ENCODE results near the gene PLCB1. TPM values are rescaled to one million over a fixed set of nuclear protein-coding genes. Genes with fewer than 3 reads are reported as not detected.

The PLCB1 gene
- total and polyA plus RNA-seq, 2 of the 4 experiments (the other 2 are of a cell fraction) = 5.6 to 16.1 TPM

GRCh38 chr20:8151372-8151771, 19.3 kb downstream of the PLCB1 start:
- intact Hi-C loops (cut with micrococcal nuclease) (no loop called here), in situ Hi-C loops (cut with MboI; ENCODE audit: low sequenced_read_pairs) (no loop called here), dilution Hi-C loops (cut with HindIII; ENCODE audit: low sequenced_read_pairs, unreplicated experiment) (no loop called here)
- H3K9me3 ChIP-seq (ENCODE audit: control insufficient read depth, insufficient read depth, low read length) = no peaks in the 10 kb centered on the region
- no peak overlapping the region for H3K18ac ChIP-seq (ENCODE audit: low read depth, low read length)
- no peak overlapping the region for H4K8ac ChIP-seq (ENCODE audit: low read depth in 2 of 2, low read length in 2 of 2)
- no peak overlapping the region for H4K91ac ChIP-seq (ENCODE audit: insufficient read depth, low read depth, low read length)
- no CpG with 5 or more reads among the region's 5 CpGs for WGBS, 2 experiments (ENCODE audit: extremely low coverage in 2 of 2, insufficient read length in 1 of 2)
- H2BK5ac ChIP-seq (ENCODE audit: low read depth, low read length, poor library complexity, severe bottlenecking) = no peak overlapping the region
- H3K4me1 ChIP-seq (ENCODE audit: control insufficient read depth, insufficient read depth, low read length) = peaks cover 9% of the 10 kb centered on the region
- H2AFZ ChIP-seq (replicated peaks; ENCODE audit: low read length, poor library complexity) = no peak overlapping the region
- BruUV-seq (replicated peaks) = no TSS peak
- H4K20me1 ChIP-seq (ENCODE audit: insufficient read depth, low read length) = peaks cover 7% of the 10 kb centered on the region
- H2AK5ac ChIP-seq (ENCODE audit: low read depth, low read length) = peak overlapping the region; percentile 41
- H2BK15ac ChIP-seq (ENCODE audit: low read depth, low read length) = peak overlapping the region; percentile 33; the same call in 1 of the 3 replicates
- H3K4me3 ChIP-seq (ENCODE audit: insufficient read depth, low read depth, low read length) = no peak overlapping the region
- H3K27me3 ChIP-seq (ENCODE audit: control insufficient read depth, insufficient read depth, low read length) = no peaks in the 10 kb centered on the region
- no peak overlapping the region for H2BK20ac ChIP-seq (ENCODE audit: low read depth, low read length)
- H3K23ac ChIP-seq (ENCODE audit: low read depth, low read length) = no peak overlapping the region
- ChIA-PET CTCF (interaction anchor here (1.6 kb wide), 1 partner anchor 12 kb away, joined by 4 read pairs; no protein-coding TSS in a partner anchor), POLR2A (ENCODE audit: unreplicated experiment) (no interaction called here)
- no peak overlapping the region for H3K27ac ChIP-seq (ENCODE audit: insufficient read depth, low read length)
- DNase-seq = no peak
- H3K56ac ChIP-seq (ENCODE audit: extremely low read depth, insufficient read depth, low read length) = no peak overlapping the region
- no peaks in the 10 kb centered on the region for H3K36me3 ChIP-seq (ENCODE audit: control insufficient read depth, insufficient read depth, low read length)
- ATAC-seq (ENCODE audit: low read depth) = no peak
- H3K79me1 ChIP-seq (ENCODE audit: low read depth in 1 of 2, low read length in 2 of 2) = peaks cover 0 to 9% of the 10 kb centered on the region in 2 experiments; a peak in 1 of 4 replicates
- no peak overlapping the region for H4K5ac ChIP-seq (ENCODE audit: low read depth, low read length)
- peak overlapping the region; percentile 22; the same call in 1 of the 2 replicates for H2BK120ac ChIP-seq (ENCODE audit: low read depth, low read length)
- TF ChIP-seq MXI1 (IDR thresholded peaks at IDR 0.05; ENCODE audit: borderline replicate concordance, low read depth, low read length) (no peak), POLR2A (IDR thresholded peaks at IDR 0.05; ENCODE audit: low read depth, low read length) (no peak), BHLHE40 (IDR thresholded peaks at IDR 0.05; ENCODE audit: low read depth, low read length) (no peak), CEBPB (IDR thresholded peaks at IDR 0.05; ENCODE audit: low read depth, low read length) (no peak), USF2 (IDR thresholded peaks at IDR 0.05; ENCODE audit: low read depth, low read length) (no peak), MAZ (IDR thresholded peaks at IDR 0.05; ENCODE audit: borderline replicate concordance, low read depth, low read length) (no peak)
- H3K9me1 ChIP-seq (ENCODE audit: insufficient read depth, low read length) = peaks cover 5% of the 10 kb centered on the region
- no peak overlapping the region for H3K4me2 ChIP-seq (ENCODE audit: low read depth, low read length)
- no peak overlapping the region for H2AK9ac ChIP-seq (replicated peaks; ENCODE audit: low read depth, low read length, poor library complexity)
- H3K9ac ChIP-seq (ENCODE audit: low read depth, low read length) = no peak overlapping the region
- peak overlapping the region; percentile 45 for H3K4ac ChIP-seq (ENCODE audit: low read depth, low read length)
- no peak overlapping the region; the same call in 1 of the 2 replicates for H3K14ac ChIP-seq (replicated peaks; ENCODE audit: low read depth, low read length)
